HFFc6 (cell line): Measurements from ENCODE around the gene TPST2. TPM values are rescaled to one million over a fixed set of nuclear protein-coding genes. Genes with fewer than 3 reads are reported as not detected.

Experiments used
- DNase-seq: peaks from one replicate; pipeline ENCODE4 v3.0.0-alpha.2; 2018
- H3K27ac Mint-ChIP-seq: 2 replicates; pipeline ENCODE4 v1.8.0; 2020; ENCODE audit warnings: mild to moderate bottlenecking, mixed read lengths
- H3K27me3 Mint-ChIP-seq: 2 replicates; pipeline ENCODE4 v1.8.0; 2021; ENCODE audit warnings: mild to moderate bottlenecking, moderate library complexity, mixed read lengths; ENCODE audit not compliant: insufficient read depth
- H3K36me3 Mint-ChIP-seq: 2 replicates; pipeline ENCODE4 v1.8.0; 2021; ENCODE audit warnings: low read depth, mixed read lengths
- H3K4me1 Mint-ChIP-seq: 2 replicates; pipeline ENCODE4 v1.8.0; 2020; ENCODE audit warnings: low read depth, mixed read lengths
- H3K4me3 Mint-ChIP-seq: 2 replicates; pipeline ENCODE4 v1.8.0; 2020; ENCODE audit warnings: mild to moderate bottlenecking, moderate library complexity, mixed read lengths
- H3K9me3 Mint-ChIP-seq: 2 replicates; pipeline ENCODE4 v1.8.0; 2020; ENCODE audit warnings: mild to moderate bottlenecking, mixed read lengths
- CTCF ChIP-seq: fragments of 200-600 bp; sonication (generic); IDR thresholded peaks from 2 replicates; pipeline ENCODE4 v1.5.0; 2021; ENCODE audit warnings: antibody characterized with exemption, mild to moderate bottlenecking
- total RNA-seq, 6 experiments: library from RNA; stranded (reverse); fragmentation: NEBNext Ultra II Directional; extraction: Animal tissue kit (Norgen Biotek cat#: 25700); gene quantifications; 2 replicates in 1 of 6; 3 replicates in 5 of 6; pipeline ENCODE4 v1.2.3, GENCODE V29; 2021

Gene TPST2
- total RNA-seq, 6 experiments from 2014 or later = 66.8 to 75.5 (median 73.8) TPM

GRCh38 chr22:26631282-26631681 lies 41.4 kb upstream of the TPST2 start:
- no peaks in the 10 kb centered on the region for H3K36me3 Mint-ChIP-seq
- no peaks in the 10 kb centered on the region for H3K9me3 Mint-ChIP-seq
- peaks cover 6% of the 10 kb centered on the region for H3K4me1 Mint-ChIP-seq
- no peak for DNase-seq
- TF ChIP-seq CTCF = no peak
- H3K27ac Mint-ChIP-seq = no peak overlapping the region
- H3K27me3 Mint-ChIP-seq = peaks cover 13% of the 10 kb centered on the region
- H3K4me3 Mint-ChIP-seq = no peak overlapping the region

- Mint-ChIP-seq H3K36me3 (no peaks in the 10 kb centered on the region), H3K27ac (no peak overlapping the region), H3K9me3 (no peaks in the 10 kb centered on the region), H3K27me3 (peaks cover 15% of the 10 kb centered on the region), H3K4me3 (no peak overlapping the region), H3K4me1 (peaks cover 6% of the 10 kb centered on the region)
- DNase-seq = no peak
- TF ChIP-seq CTCF = no peak
Measured at GRCh38 chr22:26629988-26630761, 40.2 kb upstream of the TPST2 start.

- H3K27me3 Mint-ChIP-seq = peaks cover 15% of the 10 kb centered on the region
- no peaks in the 10 kb centered on the region for H3K9me3 Mint-ChIP-seq
- no peaks in the 10 kb centered on the region for H3K36me3 Mint-ChIP-seq
- H3K4me1 Mint-ChIP-seq = 0 out of 2 replicates have a peak, but pooled peaks cover 5% of the 10 kb centered on the region
- DNase-seq = no peak
- no peak overlapping the region for H3K27ac Mint-ChIP-seq
- H3K4me3 Mint-ChIP-seq = no peak overlapping the region
- no peak for TF ChIP-seq CTCF
Measured at GRCh38 chr22:26624803-26625202, 34.9 kb upstream of the TPST2 start.

- H3K27me3 Mint-ChIP-seq = peaks cover 15% of the 10 kb centered on the region
- no peaks in the 10 kb centered on the region for H3K9me3 Mint-ChIP-seq
- H3K36me3 Mint-ChIP-seq = no peaks in the 10 kb centered on the region
- 0 out of 2 replicates have a peak, but pooled peaks cover 5% of the 10 kb centered on the region for H3K4me1 Mint-ChIP-seq
- H3K27ac Mint-ChIP-seq = no peak overlapping the region
- H3K4me3 Mint-ChIP-seq = no peak overlapping the region
- no peak for DNase-seq
- TF ChIP-seq CTCF = no peak
Measured at GRCh38 chr22:26623984-26624383, 34.1 kb upstream of the TPST2 start.

GRCh38 chr22:26621663-26622062 lies 31.7 kb upstream of the TPST2 start, which contains the start of gene CRYBA4:
CRYBA4 (plus strand) TSS chr22:26621963; CDS start chr22:26622597, 634 bp downstream.
- Mint-ChIP-seq H3K9me3 (no peaks in the 10 kb centered on the region), H3K4me1 (peaks cover 14% of the 10 kb centered on the region), H3K4me3 (no peak within 1 kb of the TSS), H3K27me3 (peaks cover 11% of the 10 kb centered on the region), H3K36me3 (no peaks in the 10 kb centered on the region), H3K27ac (no peak within 1 kb of the TSS)
- DNase-seq = no peak
- TF ChIP-seq CTCF = no peak
